MCF 10A (cell line): ENCODE results near the gene ZMAT5. TPM values are rescaled to one million over a fixed set of nuclear protein-coding genes. Genes with fewer than 3 reads are reported as not detected.

Experiments used
- BruUV-seq: library from RNA; stranded (reverse); fragments of 400-500 nt; replicated peaks from 2 replicates; lab custom pipeline; 2021; lab: Mats Ljungman, UMichigan
- CTCF ChIA-PET: fragments of 300-600 bp; sonication (Branson Sonifier 250); formaldehyde crosslinking; extraction: SDS; loops from one replicate; lab custom pipeline; 2021; ENCODE audit warnings: antibody characterized with exemption, inconsistent platforms; lab: Yijun Ruan, JAX
- POLR2A ChIA-PET: fragments of 300-600, 350-650 bp; sonication (Branson Sonifier 250); formaldehyde crosslinking; extraction: SDS; loops from one replicate; lab custom pipeline; 2020; ENCODE audit warnings: antibody characterized with exemption, inconsistent platforms; lab: Yijun Ruan, JAX
- DNase-seq: peaks from one replicate; pipeline ENCODE4 v3.0.0-alpha.2; 2018; ENCODE audit not compliant: unreplicated experiment
- H3K27ac Mint-ChIP-seq: one replicate; pipeline ENCODE4 v1.8.0; 2022; ENCODE audit warnings: mild to moderate bottlenecking, low read depth, mixed read lengths; ENCODE audit not compliant: unreplicated experiment
- H3K27me3 Mint-ChIP-seq: one replicate; pipeline ENCODE4 v1.8.0; 2022; ENCODE audit warnings: mixed read lengths; ENCODE audit not compliant: insufficient read depth, unreplicated experiment
- H3K36me3 Mint-ChIP-seq: one replicate; pipeline ENCODE4 v1.8.0; 2022; ENCODE audit warnings: mild to moderate bottlenecking, moderate library complexity, mixed read lengths; ENCODE audit not compliant: insufficient read depth, unreplicated experiment
- H3K4me1 Mint-ChIP-seq: one replicate; pipeline ENCODE4 v1.8.0; 2022; ENCODE audit warnings: mixed read lengths; ENCODE audit not compliant: insufficient read depth, unreplicated experiment
- H3K4me3 Mint-ChIP-seq: one replicate; pipeline ENCODE4 v1.8.0; 2022; ENCODE audit warnings: mild to moderate bottlenecking, moderate library complexity, mixed read lengths; ENCODE audit not compliant: unreplicated experiment
- H3K9me3 Mint-ChIP-seq: one replicate; pipeline ENCODE4 v1.8.0; 2022; ENCODE audit warnings: mixed read lengths; ENCODE audit not compliant: unreplicated experiment
- intact Hi-C: fragments of 100-400 bp; cut with micrococcal nuclease; formaldehyde crosslinking; loops from 2 replicates; pipeline ENCODE4 v1.14.1; 2022
- total RNA-seq: library from RNA; stranded (reverse); gene quantifications from 2 replicates; pipeline ENCODE4 v1.2.3, GENCODE V29; 2022
- TF ChIP-seq, protein P1 (sequence below): fragments of 200-600 bp; IDR thresholded peaks from one replicate; pipeline ENCODE4 v1.8.0; 2022; ENCODE audit warnings: antibody characterized with exemption, mild to moderate bottlenecking; ENCODE audit not compliant: unreplicated experiment

The ZMAT5 gene
- total RNA-seq, 1 experiment from 2014 or later: 19.0 TPM

DNA sequence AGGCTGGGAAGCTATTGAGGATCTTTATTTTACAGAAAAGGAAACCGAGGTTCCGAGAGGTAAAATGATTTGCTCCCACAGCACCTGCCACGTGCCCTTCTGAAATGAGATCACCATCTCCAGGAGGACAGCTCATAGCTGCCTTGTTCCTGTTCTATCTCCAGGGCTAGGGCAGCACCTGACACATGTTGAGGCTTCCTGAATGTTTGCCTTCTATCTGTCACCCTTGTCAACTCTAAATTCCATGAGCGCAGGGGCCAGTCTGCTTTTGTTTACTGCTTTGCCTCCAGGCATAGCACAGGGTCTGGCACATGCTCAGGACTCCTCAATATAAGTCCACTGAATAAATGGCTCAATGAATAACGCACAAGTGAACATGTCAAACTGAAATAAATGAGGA is 47.2 kb upstream of the ZMAT5 start:
- CTCF ChIA-PET: interaction anchor here (0.7 to 1.3 kb wide), 6 partner anchors 9 to 191 kb away, joined by 3 to 6 read pairs (median 3); no protein-coding TSS in a partner anchor
- POLR2A ChIA-PET: interaction anchor here (0.6 to 1.8 kb wide), 3 partner anchors 10 to 94 kb away, joined by 3 to 4 read pairs (median 4); no protein-coding TSS in a partner anchor
- no peak overlapping the region for H3K4me3 Mint-ChIP-seq
- H3K4me1 Mint-ChIP-seq: no peaks in the 10 kb centered on the region
- TF ChIP-seq, protein P1, sequence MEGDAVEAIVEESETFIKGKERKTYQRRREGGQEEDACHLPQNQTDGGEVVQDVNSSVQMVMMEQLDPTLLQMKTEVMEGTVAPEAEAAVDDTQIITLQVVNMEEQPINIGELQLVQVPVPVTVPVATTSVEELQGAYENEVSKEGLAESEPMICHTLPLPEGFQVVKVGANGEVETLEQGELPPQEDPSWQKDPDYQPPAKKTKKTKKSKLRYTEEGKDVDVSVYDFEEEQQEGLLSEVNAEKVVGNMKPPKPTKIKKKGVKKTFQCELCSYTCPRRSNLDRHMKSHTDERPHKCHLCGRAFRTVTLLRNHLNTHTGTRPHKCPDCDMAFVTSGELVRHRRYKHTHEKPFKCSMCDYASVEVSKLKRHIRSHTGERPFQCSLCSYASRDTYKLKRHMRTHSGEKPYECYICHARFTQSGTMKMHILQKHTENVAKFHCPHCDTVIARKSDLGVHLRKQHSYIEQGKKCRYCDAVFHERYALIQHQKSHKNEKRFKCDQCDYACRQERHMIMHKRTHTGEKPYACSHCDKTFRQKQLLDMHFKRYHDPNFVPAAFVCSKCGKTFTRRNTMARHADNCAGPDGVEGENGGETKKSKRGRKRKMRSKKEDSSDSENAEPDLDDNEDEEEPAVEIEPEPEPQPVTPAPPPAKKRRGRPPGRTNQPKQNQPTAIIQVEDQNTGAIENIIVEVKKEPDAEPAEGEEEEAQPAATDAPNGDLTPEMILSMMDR: no peak
- no peak overlapping the region for H3K27ac Mint-ChIP-seq
- peaks cover 92% of the 10 kb centered on the region for H3K36me3 Mint-ChIP-seq
- no TSS peak for BruUV-seq
- intact Hi-C loops: no loop called here
- no peaks in the 10 kb centered on the region for H3K9me3 Mint-ChIP-seq
- no peak for DNase-seq
- no peaks in the 10 kb centered on the region for H3K27me3 Mint-ChIP-seq

DNA sequence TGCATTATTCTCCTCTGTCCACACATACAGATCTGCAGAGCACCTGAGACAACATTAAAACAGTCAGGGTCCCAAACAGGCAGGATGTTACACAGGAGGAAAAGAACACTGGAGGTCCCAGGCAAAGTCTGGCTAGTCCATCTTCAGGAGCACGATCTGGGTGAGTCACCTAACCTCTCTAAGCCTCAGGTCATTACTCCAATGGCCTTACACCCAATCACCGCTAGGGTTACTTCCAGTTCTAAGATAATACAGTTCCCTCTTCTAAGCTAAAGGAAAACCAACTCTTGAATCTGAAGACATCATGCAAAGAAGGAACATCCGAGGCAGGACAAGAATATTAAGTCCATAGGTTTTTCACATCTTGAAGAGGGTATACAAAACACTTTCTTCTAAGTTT is 46.8 kb upstream of the ZMAT5 start:
- Mint-ChIP-seq H3K4me1 (no peaks in the 10 kb centered on the region), H3K27ac (no peak overlapping the region), H3K4me3 (no peak overlapping the region), H3K9me3 (no peaks in the 10 kb centered on the region), H3K36me3 (peaks cover 92% of the 10 kb centered on the region), H3K27me3 (no peaks in the 10 kb centered on the region)
- BruUV-seq: no TSS peak
- CTCF ChIA-PET: interaction anchor here (0.7 to 1.3 kb wide), 4 partner anchors 9 to 185 kb away, joined by 3 read pairs; no protein-coding TSS in a partner anchor
- DNase-seq: peak; percentile 75
- intact Hi-C loops: no loop called here
- TF ChIP-seq, protein P1: no peak
- POLR2A ChIA-PET: interaction anchor here (0.6 to 1.8 kb wide), 3 partner anchors 9 to 94 kb away, joined by 3 to 4 read pairs (median 4); no protein-coding TSS in a partner anchor

DNA sequence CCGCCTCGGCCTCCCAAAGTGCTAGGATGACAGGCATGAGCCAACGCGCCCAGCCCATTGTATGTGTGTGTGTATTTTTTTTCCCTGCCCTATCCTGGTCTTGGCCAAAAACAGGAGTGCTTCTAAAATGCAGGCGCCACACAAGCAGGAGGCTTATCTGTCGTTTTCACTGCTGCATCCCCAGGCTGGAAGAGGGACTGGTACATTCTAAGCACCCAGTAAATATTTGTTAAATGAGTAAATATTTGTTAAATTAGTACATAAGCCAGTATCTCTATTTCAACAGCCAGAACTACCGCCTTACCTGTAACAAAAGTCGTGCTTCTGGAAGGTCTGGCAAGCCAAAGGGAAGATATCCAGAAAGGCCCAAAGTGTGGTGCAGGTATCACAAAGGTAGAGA is 46.3 kb upstream of the ZMAT5 start:
- no peak for DNase-seq
- Mint-ChIP-seq H3K27me3 (no peaks in the 10 kb centered on the region), H3K4me1 (no peaks in the 10 kb centered on the region), H3K4me3 (no peak overlapping the region), H3K36me3 (peaks cover 92% of the 10 kb centered on the region), H3K27ac (no peak overlapping the region), H3K9me3 (no peaks in the 10 kb centered on the region)
- POLR2A ChIA-PET: interaction anchor here (0.6 to 0.8 kb wide), 2 partner anchors 8 to 26 kb away, joined by 3 to 4 read pairs; no protein-coding TSS in a partner anchor
- intact Hi-C loops: no loop called here
- CTCF ChIA-PET: interaction anchor here (1.0 to 2.5 kb wide), 2 partner anchors 18 to 192 kb away, joined by 3 to 13 read pairs; no protein-coding TSS in a partner anchor
- TF ChIP-seq, protein P1: no peak
- no TSS peak for BruUV-seq

DNA sequence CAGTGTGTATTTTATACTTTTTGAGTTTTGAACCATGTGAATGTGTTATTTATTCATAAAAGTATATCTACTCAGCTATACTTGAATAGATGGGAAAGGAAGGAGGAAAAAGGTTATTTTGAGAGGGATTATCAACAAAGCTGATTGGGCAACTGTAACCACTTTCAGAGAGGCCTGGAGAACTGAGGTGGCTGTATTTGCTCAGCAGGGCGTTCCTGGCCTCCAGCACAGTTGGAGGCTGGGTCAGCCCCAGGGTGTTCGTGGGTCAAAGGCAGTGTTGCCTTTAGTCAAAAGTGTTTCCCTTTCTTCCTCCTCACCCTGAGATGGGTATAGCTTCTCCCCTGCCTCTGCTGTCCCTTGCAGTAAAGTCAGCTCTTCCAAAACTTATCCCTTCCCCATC is 44.6 kb upstream of the ZMAT5 start:
- Mint-ChIP-seq H3K4me3 (no peak overlapping the region), H3K9me3 (no peaks in the 10 kb centered on the region), H3K4me1 (no peaks in the 10 kb centered on the region), H3K27me3 (no peaks in the 10 kb centered on the region), H3K27ac (no peak overlapping the region), H3K36me3 (peaks cover 93% of the 10 kb centered on the region)
- TF ChIP-seq, protein P1: no peak
- DNase-seq: no peak
- intact Hi-C loops: no loop called here
- no TSS peak for BruUV-seq
- CTCF ChIA-PET: interaction anchor here (0.6 to 2.5 kb wide), 2 partner anchors 194 to 560 kb away, joined by 3 to 13 read pairs; no protein-coding TSS in a partner anchor
- POLR2A ChIA-PET: no interaction called here
